Effector memory CD4-positive, alpha-beta T cell (primary cell): Measurements from ENCODE around the gene PROZ.

Experiments used
- DNase-seq, 3 donors: peaks; one replicate each; pipeline ENCODE4 v3.0.0-alpha.2; 2020
- H3K27ac ChIP-seq: 2 replicates; pipeline ENCODE4 v1.7.0; 2013; ENCODE audit warnings: mild to moderate bottlenecking, low read length, moderate library complexity; ENCODE audit not compliant: insufficient read depth, poor library complexity, severe bottlenecking
- H3K27me3 ChIP-seq: replicated peaks from 2 replicates; pipeline ENCODE4 v1.7.0; 2013; ENCODE audit warnings: mild to moderate bottlenecking, low read length; ENCODE audit not compliant: insufficient read depth, control insufficient read depth, poor library complexity, severe bottlenecking
- H3K36me3 ChIP-seq: 2 replicates; pipeline ENCODE4 v1.7.0; 2013; ENCODE audit warnings: mild to moderate bottlenecking, low read length, moderate library complexity; ENCODE audit not compliant: control insufficient read depth, insufficient read depth
- H3K4me1 ChIP-seq: 2 replicates; pipeline ENCODE4 v1.7.0; 2013; ENCODE audit warnings: low read length, mild to moderate bottlenecking; ENCODE audit not compliant: control insufficient read depth, insufficient read depth, poor library complexity, severe bottlenecking
- H3K4me3 ChIP-seq: 2 replicates; pipeline ENCODE4 v1.7.0; 2013; ENCODE audit warnings: low read length, low read depth, mild to moderate bottlenecking; ENCODE audit not compliant: insufficient read depth, poor library complexity, severe bottlenecking
- H3K9me3 ChIP-seq: 2 replicates; pipeline ENCODE4 v1.7.0; 2013; ENCODE audit warnings: mild to moderate bottlenecking, low read length, moderate library complexity; ENCODE audit not compliant: control insufficient read depth

PROZ gene

DNA sequence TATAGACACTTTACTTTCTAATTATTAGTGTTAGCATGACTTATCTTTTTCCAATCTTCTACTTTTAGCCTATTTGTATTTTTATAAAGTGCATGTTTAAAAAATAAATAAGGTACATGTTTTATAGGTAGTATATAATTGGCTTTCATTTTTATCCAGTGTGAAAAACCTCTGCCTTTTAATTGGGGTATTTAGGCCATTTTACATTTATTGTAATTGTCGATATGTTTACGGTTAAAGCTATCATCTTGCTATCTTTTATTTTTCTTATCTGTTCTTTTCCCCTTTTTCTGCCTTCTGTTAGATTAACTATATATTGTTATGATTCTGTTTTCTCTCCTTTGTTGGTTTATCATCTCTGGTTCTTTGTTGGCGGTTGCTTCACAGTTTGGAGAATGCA lies 9.1 kb downstream of the PROZ start:
- DNase-seq = no peak
- H3K4me3 ChIP-seq = no peak overlapping the region
- no peaks in the 10 kb centered on the region for H3K9me3 ChIP-seq
- H3K4me1 ChIP-seq = peaks cover 5% of the 10 kb centered on the region
- no peaks in the 10 kb centered on the region for H3K36me3 ChIP-seq
- H3K27me3 ChIP-seq = no peaks in the 10 kb centered on the region
- H3K27ac ChIP-seq = no peak overlapping the region

DNA sequence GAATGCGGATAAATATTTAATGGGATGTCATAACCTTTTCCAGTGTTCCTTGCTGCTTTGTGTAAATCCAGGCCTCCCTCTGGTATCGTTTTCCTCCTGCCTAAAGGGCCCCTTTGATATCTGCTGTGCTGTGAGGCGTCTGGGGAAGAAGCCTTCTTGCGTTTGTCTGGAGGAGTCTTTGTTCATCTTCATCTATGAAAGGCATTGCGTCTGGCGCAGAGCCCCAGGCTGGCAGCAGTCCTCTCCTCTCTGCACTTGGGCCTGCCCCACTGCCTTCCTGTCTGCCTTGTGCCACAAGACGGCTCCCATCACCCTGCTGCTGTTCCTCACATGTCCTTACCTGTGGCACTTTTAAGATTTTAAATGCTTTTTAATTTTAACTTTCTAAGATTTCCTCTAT lies 9.8 kb downstream of the PROZ start:
- no peaks in the 10 kb centered on the region for H3K27me3 ChIP-seq
- H3K9me3 ChIP-seq = no peaks in the 10 kb centered on the region
- H3K4me3 ChIP-seq = no peak overlapping the region
- H3K27ac ChIP-seq = no peak overlapping the region
- peaks cover 5% of the 10 kb centered on the region for H3K4me1 ChIP-seq
- no peaks in the 10 kb centered on the region for H3K36me3 ChIP-seq
- DNase-seq = no peak

DNA sequence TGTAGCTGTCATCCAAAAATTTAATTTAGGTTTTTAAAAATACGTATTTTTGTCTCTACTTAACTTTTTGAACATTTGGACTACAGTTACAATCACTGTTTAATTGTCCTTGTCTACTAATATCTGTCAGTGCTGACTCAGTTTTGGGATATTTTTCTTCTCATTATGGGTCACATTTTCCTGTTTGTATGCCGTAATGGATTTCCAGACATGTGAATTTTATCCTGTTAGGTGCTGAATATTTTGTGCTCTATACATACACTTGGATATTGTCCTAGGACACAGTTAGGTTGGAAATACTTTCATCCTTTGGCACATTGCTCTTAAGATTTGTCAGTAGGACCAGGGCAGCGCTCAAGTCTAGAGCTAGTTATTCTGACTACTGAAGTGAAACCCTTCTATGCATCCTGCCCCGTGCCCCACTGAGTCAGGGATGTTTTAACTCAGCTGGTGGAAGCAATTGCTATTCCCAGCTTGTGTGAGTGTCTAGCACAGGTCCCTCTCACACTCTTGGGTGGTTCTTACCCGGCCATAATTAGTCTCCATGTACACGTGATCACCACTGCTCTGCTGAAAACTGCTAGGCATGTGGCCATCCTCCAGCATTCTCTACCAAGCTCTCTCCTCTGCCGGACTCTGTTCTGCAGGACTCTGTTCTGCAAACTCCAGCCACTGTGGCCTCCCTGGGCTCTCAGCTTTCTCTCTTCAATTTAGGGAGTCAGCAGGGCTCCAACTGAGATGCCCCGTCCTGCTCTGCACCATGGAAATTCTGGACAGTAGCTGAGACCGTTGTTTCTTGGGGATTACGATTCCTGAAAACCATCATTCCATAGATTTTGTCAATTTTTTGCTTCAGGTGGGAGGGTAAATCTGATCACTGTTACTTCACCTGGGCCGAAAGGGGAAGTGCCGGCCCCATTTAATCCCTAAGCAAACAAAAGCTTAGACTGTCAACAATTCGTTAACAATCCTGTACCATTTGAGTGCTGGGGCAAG lies 11.1 kb downstream of the PROZ start:
- Histone ChIP-seq H3K27me3 (no peaks in the 10 kb centered on the region), H3K4me3 (no peak overlapping the region), H3K9me3 (no peaks in the 10 kb centered on the region), H3K27ac (no peak overlapping the region), H3K36me3 (no peaks in the 10 kb centered on the region), H3K4me1 (peaks cover 5% of the 10 kb centered on the region)
- DNase-seq = no peak

DNA sequence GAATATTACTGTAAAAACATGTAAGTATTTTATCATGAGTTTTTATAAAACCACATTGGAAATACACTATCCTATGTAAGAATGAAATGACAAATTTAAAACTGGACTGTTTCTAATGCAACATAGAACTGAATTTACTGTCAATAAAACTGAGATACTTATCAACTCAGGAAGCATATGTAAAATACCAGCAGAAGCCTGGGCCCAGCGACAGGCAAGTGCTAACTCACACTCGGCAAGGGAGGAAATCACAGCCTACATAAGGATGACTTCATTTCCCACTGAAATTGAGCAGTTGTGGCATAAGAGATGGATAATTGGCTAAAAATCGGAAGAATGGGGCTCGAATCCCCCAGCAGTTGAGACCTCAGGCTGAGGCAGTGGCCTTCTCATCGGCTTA lies 12.1 kb downstream of the PROZ start:
- peak overlapping the region; percentile 2 for H3K4me3 ChIP-seq
- DNase-seq = no peak
- H3K36me3 ChIP-seq = no peaks in the 10 kb centered on the region
- no peaks in the 10 kb centered on the region for H3K9me3 ChIP-seq
- peaks cover 5% of the 10 kb centered on the region for H3K4me1 ChIP-seq
- H3K27ac ChIP-seq = no peak overlapping the region
- H3K27me3 ChIP-seq = no peaks in the 10 kb centered on the region

DNA sequence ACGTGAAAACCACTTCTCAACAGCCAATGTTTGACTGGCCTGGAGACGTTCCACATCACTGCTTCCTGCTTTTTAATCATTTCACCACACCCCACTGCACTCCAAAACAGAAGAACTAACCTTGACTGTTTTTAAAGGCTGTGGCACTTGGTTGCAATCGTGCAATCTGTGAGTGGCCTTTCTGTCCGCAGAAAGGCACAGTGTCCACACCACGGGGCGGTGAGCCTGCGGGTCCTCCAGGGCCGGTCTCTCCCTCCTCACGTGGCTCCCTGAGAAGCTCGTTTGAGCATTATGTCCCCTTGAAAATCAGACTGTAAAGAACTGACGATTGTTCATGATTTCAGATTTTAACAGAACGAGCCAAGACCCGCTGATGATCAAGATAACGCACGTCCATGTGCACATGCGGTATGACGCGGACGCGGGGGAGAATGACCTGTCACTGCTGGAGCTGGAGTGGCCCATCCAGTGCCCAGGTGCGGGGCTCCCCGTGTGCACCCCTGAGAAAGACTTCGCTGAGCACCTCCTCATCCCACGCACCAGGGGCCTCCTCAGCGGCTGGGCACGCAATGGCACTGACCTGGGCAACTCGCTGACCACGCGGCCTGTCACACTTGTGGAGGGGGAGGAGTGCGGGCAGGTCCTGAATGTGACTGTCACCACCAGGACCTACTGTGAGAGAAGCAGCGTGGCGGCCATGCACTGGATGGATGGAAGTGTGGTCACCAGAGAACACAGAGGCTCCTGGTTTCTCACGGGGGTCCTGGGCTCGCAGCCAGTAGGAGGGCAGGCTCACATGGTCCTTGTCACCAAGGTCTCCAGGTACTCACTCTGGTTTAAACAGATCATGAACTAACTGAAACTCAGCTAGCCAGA lies 13.0 kb downstream of the PROZ start:
- Histone ChIP-seq H3K4me1 (peaks cover 6% of the 10 kb centered on the region), H3K4me3 (no peak overlapping the region), H3K36me3 (no peaks in the 10 kb centered on the region), H3K27me3 (no peaks in the 10 kb centered on the region), H3K9me3 (no peaks in the 10 kb centered on the region), H3K27ac (no peak overlapping the region)
- no peak for DNase-seq

DNA sequence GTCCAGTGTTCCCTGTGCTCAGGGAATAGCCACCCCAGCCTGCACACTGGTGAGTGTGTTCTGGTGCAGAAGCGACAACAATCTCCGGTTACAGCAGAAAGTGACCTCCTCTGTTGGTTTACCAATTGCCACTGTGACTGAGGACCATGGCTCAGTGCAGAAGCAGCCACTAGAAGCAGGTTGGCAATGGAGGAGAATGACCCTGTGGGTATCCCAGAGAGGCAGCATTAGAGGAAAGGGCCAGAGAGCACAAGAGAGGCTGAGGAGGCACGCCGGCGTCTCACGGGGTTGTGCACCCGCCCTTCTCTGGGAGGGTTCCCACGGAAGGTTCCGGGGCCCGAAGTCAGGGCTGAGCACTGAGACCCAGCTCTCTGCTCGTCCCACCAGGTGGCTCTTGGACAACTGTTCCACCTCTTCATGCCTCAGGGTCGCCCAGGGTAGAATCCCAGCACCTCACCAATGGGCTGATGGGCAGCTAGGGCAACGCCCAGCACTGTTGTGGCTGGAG lies 14.0 kb downstream of the PROZ start:
- no peaks in the 10 kb centered on the region for H3K36me3 ChIP-seq
- no peaks in the 10 kb centered on the region for H3K27me3 ChIP-seq
- no peaks in the 10 kb centered on the region for H3K9me3 ChIP-seq
- no peak for DNase-seq
- no peak overlapping the region for H3K27ac ChIP-seq
- peaks cover 11% of the 10 kb centered on the region for H3K4me1 ChIP-seq
- H3K4me3 ChIP-seq = no peak overlapping the region

DNA sequence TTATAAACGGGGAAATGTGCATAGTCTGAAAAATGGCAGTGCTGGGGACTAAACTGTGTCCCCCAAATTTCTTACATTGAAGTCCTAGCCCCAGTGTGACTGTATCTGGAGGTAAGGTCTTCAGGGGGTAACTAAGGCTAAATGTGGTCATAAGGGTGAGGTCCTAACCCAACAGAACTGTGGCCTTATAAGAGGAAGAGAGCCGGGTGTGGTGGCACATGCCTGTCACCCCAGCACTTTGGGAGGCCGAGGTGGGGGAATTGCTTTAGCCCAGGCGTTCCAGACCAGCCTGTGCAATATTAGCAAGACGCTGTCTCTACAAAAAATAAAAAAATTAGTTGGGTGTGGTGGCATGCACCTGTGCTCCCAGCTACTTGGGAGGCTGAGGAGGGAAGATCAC lies 17.8 kb downstream of the PROZ start:
- Histone ChIP-seq H3K9me3 (no peaks in the 10 kb centered on the region), H3K27me3 (no peaks in the 10 kb centered on the region), H3K4me3 (no peak overlapping the region), H3K4me1 (peaks cover 12% of the 10 kb centered on the region), H3K27ac (peak overlapping the region; percentile 61), H3K36me3 (peaks cover 26% of the 10 kb centered on the region)
- DNase-seq = peak; percentile 49 to 78 (median 63)

DNA sequence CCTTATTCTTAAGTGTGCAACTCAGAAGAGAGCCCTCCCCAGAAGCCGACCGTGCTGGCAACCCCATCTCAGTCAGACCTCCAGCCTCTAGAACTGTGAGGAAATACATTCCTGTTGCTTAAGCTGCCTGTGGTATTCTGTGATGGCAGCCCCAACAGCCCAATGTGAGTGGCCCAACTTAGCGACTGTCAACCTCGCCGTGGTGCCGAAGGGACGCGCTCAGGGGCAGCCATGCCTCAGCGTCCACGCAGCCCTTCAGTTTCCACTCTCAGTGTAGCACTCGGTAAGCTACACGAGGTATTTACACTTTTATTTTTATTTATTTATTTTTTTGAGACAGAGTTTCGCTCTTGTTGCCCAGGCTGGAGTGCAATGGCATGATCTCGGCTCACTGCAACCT lies 18.4 kb downstream of the PROZ start:
- Histone ChIP-seq H3K36me3 (peaks cover 26% of the 10 kb centered on the region), H3K27ac (peak overlapping the region; percentile 61), H3K9me3 (no peaks in the 10 kb centered on the region), H3K27me3 (no peaks in the 10 kb centered on the region), H3K4me3 (no peak overlapping the region), H3K4me1 (peaks cover 12% of the 10 kb centered on the region)
- no peak for DNase-seq

DNA sequence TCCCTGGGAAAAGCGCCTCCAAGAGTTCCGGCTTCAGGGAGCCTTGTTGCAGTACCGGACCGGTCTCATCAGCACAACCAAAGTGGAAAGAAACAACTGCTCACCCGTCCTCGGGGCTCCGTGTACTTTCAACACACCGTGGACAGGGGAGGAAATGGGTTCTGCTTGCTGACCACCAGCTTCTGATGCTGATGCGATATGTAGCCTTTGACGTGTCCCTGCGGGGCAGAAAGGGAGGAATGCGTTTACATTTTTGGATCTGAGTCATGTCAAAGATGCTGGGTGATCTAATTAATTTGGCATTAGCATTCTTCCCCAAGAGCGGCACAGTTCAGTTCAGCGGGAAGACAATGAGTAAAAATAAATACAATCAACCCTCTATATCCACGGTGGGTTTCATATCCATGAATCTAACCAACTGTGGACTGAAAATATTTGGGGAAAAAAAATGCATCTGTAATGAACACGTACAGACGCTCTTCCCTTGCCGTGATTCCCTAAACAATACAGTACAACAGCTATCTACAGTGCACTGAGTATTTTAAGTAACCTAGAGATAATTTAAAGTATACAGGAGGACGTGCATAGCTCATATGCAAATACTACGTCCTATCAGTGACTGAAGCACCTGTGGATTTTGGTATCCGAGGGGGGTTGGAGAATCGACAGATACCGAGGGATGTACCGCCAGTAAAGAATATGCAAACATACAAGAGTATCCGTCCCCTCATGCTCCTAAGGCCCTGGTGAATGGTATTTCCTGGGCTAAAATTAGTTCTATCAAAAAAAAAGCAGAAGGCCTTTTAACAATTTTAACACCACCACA lies 19.8 kb downstream of the PROZ start:
- H3K36me3 ChIP-seq = peaks cover 29% of the 10 kb centered on the region
- no peaks in the 10 kb centered on the region for H3K9me3 ChIP-seq
- H3K4me3 ChIP-seq = no peak overlapping the region
- H3K4me1 ChIP-seq = peaks cover 12% of the 10 kb centered on the region
- no peak overlapping the region for H3K27ac ChIP-seq
- no peaks in the 10 kb centered on the region for H3K27me3 ChIP-seq
- no peak for DNase-seq
